ENCODE measurements around the gene ABHD14A. TPM values are rescaled to one million over a fixed set of nuclear protein-coding genes. Genes with fewer than 3 reads are reported as not detected.

Gene ABHD14A
- total RNA-seq, 6 experiments from 2014 or later, result 8.3 to 22.2 (median 15.1) TPM

- DNase-seq, result no peak
- Histone ChIP-seq H3K9me3 (no peaks in the 10 kb centered on the region), H3K27me3 (no peaks in the 10 kb centered on the region), H3K4me3 (no peak overlapping the region), H3K36me3 (no peaks in the 10 kb centered on the region), H3K27ac (no peak overlapping the region), H3K4me1 (no peaks in the 10 kb centered on the region)
- TF ChIP-seq CTCF (IDR thresholded peaks at IDR 0.05) (no peak), POLR2A (IDR thresholded peaks at IDR 0.05) (no peak)
- WGBS (ENCODE audit: insufficient coverage, low coverage, low lambda C conversion rate, missing lambda C conversion rate), result 78% methylated on average over 4 of the region's 6 CpGs
- no peak for ATAC-seq
- intact Hi-C loops (cut with DNase I), result no loop called here
Measured at GRCh38 chr3:52013802-52014598, 39.1 kb downstream of the ABHD14A start.

GRCh38 chr3:52014613-52015012, 39.7 kb downstream of the ABHD14A start:
- DNase-seq (no peak), ATAC-seq (peak in 2 of 4 donors; percentile 14 to 23)
- Histone ChIP-seq H3K27me3 (no peaks in the 10 kb centered on the region), H3K4me1 (no peaks in the 10 kb centered on the region), H3K36me3 (no peaks in the 10 kb centered on the region), H3K4me3 (no peak overlapping the region), H3K9me3 (no peaks in the 10 kb centered on the region), H3K27ac (no peak overlapping the region)
- TF ChIP-seq POLR2A (IDR thresholded peaks at IDR 0.05) (no peak), CTCF (IDR thresholded peaks at IDR 0.05) (peak in 1 of 4 donors; percentile 5)
- intact Hi-C loops (cut with DNase I), result no loop called here
- WGBS (ENCODE audit: insufficient coverage, low coverage, low lambda C conversion rate, missing lambda C conversion rate), result 40% methylated on average over 1 of the region's 8 CpGs

- TF ChIP-seq CTCF (IDR thresholded peaks at IDR 0.05) (no peak), POLR2A (IDR thresholded peaks at IDR 0.05) (no peak)
- intact Hi-C loops (cut with DNase I), result no loop called here
Measured at GRCh38 chr3:52015438-52016228, 40.8 kb downstream of the ABHD14A start.

GRCh38 chr3:52017586-52017985, 42.7 kb downstream of the ABHD14A start:
- no peak for DNase-seq
- Histone ChIP-seq H3K9me3 (no peaks in the 10 kb centered on the region), H3K27ac (no peak overlapping the region), H3K4me3 (no peak overlapping the region), H3K27me3 (no peaks in the 10 kb centered on the region), H3K36me3 (no peaks in the 10 kb centered on the region), H3K4me1 (no peaks in the 10 kb centered on the region)
- ATAC-seq, result peak; percentile 6 to 26 (median 17)
- TF ChIP-seq CTCF (IDR thresholded peaks at IDR 0.05) (no peak), POLR2A (IDR thresholded peaks at IDR 0.05) (no peak)
- intact Hi-C loops (cut with DNase I), result no loop called here
- WGBS (ENCODE audit: insufficient coverage, low coverage, low lambda C conversion rate, missing lambda C conversion rate), result 88% methylated on average over 5 of the region's 11 CpGs

More at GRCh38 chr3:52015438-52016228, 40.8 kb downstream of the ABHD14A start:
- H3K4me3 ChIP-seq, result no peak overlapping the region
- ATAC-seq (no peak), DNase-seq (no peak)
- H3K27me3 ChIP-seq, result no peaks in the 10 kb centered on the region
- no peak overlapping the region for H3K27ac ChIP-seq
- no peaks in the 10 kb centered on the region for H3K9me3 ChIP-seq
- WGBS (ENCODE audit: insufficient coverage, low coverage, low lambda C conversion rate, missing lambda C conversion rate), result 78% methylated on average over 3 of the region's 13 CpGs
- H3K4me1 ChIP-seq, result no peaks in the 10 kb centered on the region
- H3K36me3 ChIP-seq, result no peaks in the 10 kb centered on the region
